Stimulated activated CD4-positive, alpha-beta T cell treated with anti-CD3 and anti-CD28 coated beads, Interleukin-1b, Interleukin-23, amount 100 ng/mL, for 4 hours (primary cell): ENCODE measurements around the gene CSTF1.
"Not testable (repeated sequence)": the region's sequence is repeated elsewhere in the genome, so short reads cannot be mapped to it uniquely, and the experiment has no call there.

Source experiments
- DNase-seq, 2 donors: peaks; one replicate each; pipeline ENCODE4 v3.0.0-alpha.2; 2020; ENCODE audit warnings: low read depth in 2 of 2

The CSTF1 gene

GRCh38 chr20:56369179-56369578 lies 23.3 kb upstream of the CSTF1 start:
- DNase-seq = no peak

- DNase-seq = no peak
Observed at GRCh38 chr20:56371977-56372376, 20.5 kb upstream of the CSTF1 start.

GRCh38 chr20:56372850-56373249 lies 19.6 kb upstream of the CSTF1 start:
- DNase-seq = no peak

- no peak for DNase-seq
Observed at GRCh38 chr20:56373942-56374341, 18.5 kb upstream of the CSTF1 start.

- DNase-seq = no peak
Observed at GRCh38 chr20:56376331-56376730, 16.1 kb upstream of the CSTF1 start.

- no peak for DNase-seq
Observed at GRCh38 chr20:56378386-56378785, 14.1 kb upstream of the CSTF1 start.

GRCh38 chr20:56380375-56380774 lies 12.1 kb upstream of the CSTF1 start:
- DNase-seq = no peak

GRCh38 chr20:56381501-56381900 lies 10.9 kb upstream of the CSTF1 start:
- no peak for DNase-seq

GRCh38 chr20:56382696-56383095 lies 9.7 kb upstream of the CSTF1 start:
- DNase-seq = no peak

GRCh38 chr20:56383334-56383733 lies 9.1 kb upstream of the CSTF1 start:
- DNase-seq = no peak

- DNase-seq = no peak
Observed at GRCh38 chr20:56385130-56385529, 7.3 kb upstream of the CSTF1 start.

- DNase-seq = no peak
Observed at GRCh38 chr20:56386219-56386618, 6.2 kb upstream of the CSTF1 start.

- no peak for DNase-seq
Observed at GRCh38 chr20:56388882-56389281, 3.6 kb upstream of the CSTF1 start.

- DNase-seq = no peak
Observed at GRCh38 chr20:56389807-56390206, 2.6 kb upstream of the CSTF1 start.

- DNase-seq = not testable (repeated sequence)
Observed at GRCh38 chr20:56390396-56390795, 2.0 kb upstream of the CSTF1 start.

GRCh38 chr20:56391037-56391436 lies 1.4 kb upstream of the CSTF1 start:
- no peak for DNase-seq

- DNase-seq = no peak
Observed at GRCh38 chr20:56391596-56392131, 781 bp upstream of the CSTF1 start.

GRCh38 chr20:56392881-56393482 lies 537 bp downstream of the CSTF1 start:
- DNase-seq = no peak

- no peak for DNase-seq
Observed at GRCh38 chr20:56393653-56394052, 1.2 kb downstream of the CSTF1 start.

GRCh38 chr20:56395166-56395565 lies 2.7 kb downstream of the CSTF1 start:
- DNase-seq = no peak

GRCh38 chr20:56400001-56400640 lies 7.7 kb downstream of the CSTF1 start:
- peak in 1 of 2 donors; percentile 65 for DNase-seq

GRCh38 chr20:56403465-56403864 lies 11.0 kb downstream of the CSTF1 start:
- no peak for DNase-seq

- not testable (repeated sequence) for DNase-seq
Observed at GRCh38 chr20:56405356-56405755, 12.9 kb downstream of the CSTF1 start.

- DNase-seq = no peak
Observed at GRCh38 chr20:56406910-56407309, 14.5 kb downstream of the CSTF1 start.
